ENCODE data around the gene PDCD4. TPM values are rescaled to one million over a fixed set of nuclear protein-coding genes. Genes with fewer than 3 reads are reported as not detected.

PDCD4 gene
- total and polyA plus RNA-seq, 2 of the 13 experiments (the other 11 are each of a cell fraction or from before 2014, with no cell fraction given): 22.8 to 56.2 TPM

DNA sequence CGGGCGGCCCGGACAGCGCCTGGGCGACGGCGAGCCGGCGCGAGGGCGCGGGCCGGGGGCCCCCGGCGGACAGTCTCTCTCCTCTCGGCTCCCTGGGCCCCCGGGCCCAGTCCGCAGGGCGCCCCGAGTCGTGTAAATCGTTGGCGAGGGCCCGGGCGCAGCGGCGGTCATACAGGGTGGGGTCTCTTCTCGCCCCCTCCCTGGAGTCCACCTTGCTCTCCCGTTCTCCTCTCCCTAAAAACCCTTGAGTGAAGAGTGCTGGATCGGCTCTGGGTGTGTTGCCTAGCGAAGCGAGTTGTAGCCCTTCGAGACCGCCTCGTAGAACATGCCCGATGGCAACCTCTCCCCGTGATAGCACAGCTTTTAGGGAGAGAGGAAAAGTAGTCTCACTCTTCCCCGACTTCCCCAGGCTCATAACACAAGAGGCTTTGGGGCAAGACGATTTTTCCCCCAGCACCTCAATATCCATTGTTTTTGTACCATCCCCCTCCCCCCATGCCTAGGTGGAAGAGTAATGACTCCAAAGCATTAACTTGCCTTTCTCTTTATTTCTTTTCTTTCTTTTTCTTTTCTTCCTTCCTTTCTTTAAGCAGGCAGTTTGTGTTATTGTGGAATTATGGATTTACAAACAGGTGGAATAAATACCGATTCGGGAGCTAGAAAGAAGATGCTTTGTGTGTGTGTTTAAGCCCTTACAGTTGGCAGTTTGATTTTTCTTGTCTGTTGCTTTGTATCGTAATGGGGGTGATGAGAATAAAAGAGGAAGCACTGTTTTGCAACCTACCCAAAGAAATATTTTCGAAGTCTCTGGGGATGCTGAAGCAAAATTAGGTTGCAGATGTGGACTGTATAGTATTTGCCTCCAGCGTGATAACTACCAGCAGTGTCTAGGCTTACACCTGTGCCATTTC, 48.5 kb downstream of the PDCD4 start (continued):
- TF ChIP-seq HES4 (CRISPR knock-in tag; IDR thresholded peaks at IDR 0.05; ENCODE audit: borderline replicate concordance) (0 out of 2 replicates have a peak, but pooled peaks have one; percentile 6), ASH2L (IDR thresholded peaks at IDR 0.05; ENCODE audit: insufficient read length, low read depth, low read length) (peak; percentile 69), SALL1 (CRISPR knock-in tag; IDR thresholded peaks at IDR 0.05) (peak; percentile 17; the same call in 1 of the 2 replicates), RXRB (CRISPR knock-in tag; IDR thresholded peaks at IDR 0.05; ENCODE audit: borderline replicate concordance) (no peak), ZFY (CRISPR knock-in tag; IDR thresholded peaks at IDR 0.05) (0 out of 2 replicates have a peak, but pooled peaks have one; percentile 5)
- TF ChIP-seq, protein P1, sequence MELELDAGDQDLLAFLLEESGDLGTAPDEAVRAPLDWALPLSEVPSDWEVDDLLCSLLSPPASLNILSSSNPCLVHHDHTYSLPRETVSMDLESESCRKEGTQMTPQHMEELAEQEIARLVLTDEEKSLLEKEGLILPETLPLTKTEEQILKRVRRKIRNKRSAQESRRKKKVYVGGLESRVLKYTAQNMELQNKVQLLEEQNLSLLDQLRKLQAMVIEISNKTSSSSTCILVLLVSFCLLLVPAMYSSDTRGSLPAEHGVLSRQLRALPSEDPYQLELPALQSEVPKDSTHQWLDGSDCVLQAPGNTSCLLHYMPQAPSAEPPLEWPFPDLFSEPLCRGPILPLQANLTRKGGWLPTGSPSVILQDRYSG (CRISPR knock-in tag; IDR thresholded peaks at IDR 0.05): 0 out of 2 replicates have a peak, but pooled peaks have one; percentile 32

DNA sequence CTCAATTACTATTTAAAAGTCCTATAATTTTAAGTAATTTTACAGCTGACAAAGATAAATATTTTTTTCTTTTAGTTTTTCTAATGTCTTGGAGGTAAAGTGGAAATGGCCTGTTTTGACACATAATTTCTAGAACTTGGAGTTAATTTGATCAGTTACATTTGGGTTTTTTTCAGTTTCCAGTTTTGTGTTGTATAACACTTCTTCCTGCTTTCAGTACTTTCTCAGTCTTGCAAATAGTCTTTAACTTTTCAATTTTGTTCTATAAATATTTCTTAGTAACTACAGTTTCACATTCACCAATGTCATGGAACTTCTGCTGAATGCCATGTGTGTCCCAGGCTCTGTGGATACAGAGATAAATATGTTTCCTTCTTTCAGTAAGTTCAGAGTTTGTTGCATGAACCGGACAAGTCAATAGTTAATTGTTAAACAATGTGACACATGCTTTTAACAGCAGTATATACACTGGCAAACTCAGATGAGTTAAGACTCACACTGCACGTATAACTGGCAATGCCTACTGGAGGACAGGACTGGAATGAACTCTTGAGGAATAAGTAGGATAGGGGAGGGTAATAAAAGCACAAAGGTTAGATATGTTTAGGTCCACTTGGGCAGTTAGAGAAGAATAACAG, 52.2 kb downstream of the PDCD4 start:
- POLR2A ChIA-PET: no interaction called here
- Histone ChIP-seq H3K79me2 (ENCODE audit: insufficient read depth, low read length) (peaks cover 88% of the 10 kb centered on the region), H3K4me1 (ENCODE audit: insufficient read depth, low read length) (peaks cover 38% of the 10 kb centered on the region), H3K4me2 (ENCODE audit: low read depth, low read length) (peak overlapping the region; percentile 53), H3K36me3 (replicated peaks in 1 of 2; ENCODE audit: control insufficient read depth in 1 of 2, insufficient read depth in 2 of 2, low read length in 2 of 2) (no peaks in the 10 kb centered on the region), H3K27ac (ENCODE audit: extremely low read length, insufficient read depth, low read length) (peak overlapping the region; percentile 50), H3K9ac (ENCODE audit: insufficient read depth, low read depth, low read length) (0 out of 2 replicates have a peak overlapping the region, but pooled peaks have one; percentile 23), H4K20me1 (ENCODE audit: insufficient read depth, low read length) (0 out of 2 replicates have a peak, but pooled peaks cover 8% of the 10 kb centered on the region), H3K9me3 (ENCODE audit: low read length) (no peaks in the 10 kb centered on the region), H3K27me3 (ENCODE audit: control insufficient read depth in 1 of 2, insufficient read depth in 2 of 2, low read length in 2 of 2) (no peaks in the 10 kb centered on the region), H3K4me3 (replicated peaks in 1 of 3; ENCODE audit: insufficient read depth in 1 of 3, low read depth in 2 of 3, low read length in 3 of 3) (peak overlapping the region in 1 of 3 experiments; percentile 3; a peak in 1 of 6 replicates), H2AFZ (ENCODE audit: low read length) (no peak overlapping the region)
- FAIRE-seq: peak; percentile 40
- in situ Hi-C loops (cut with HindIII; ENCODE audit: extremely low pct_ligation_motif_present, low pct_unique_long_range_greater_than_20kb): no loop called here
- CTCF ChIA-PET (ENCODE audit: low intra/inter-chr PET ratio, low total read pairs): no interaction called here
- BruUV-seq (replicated peaks): no TSS peak
- WGBS (ENCODE audit: low lambda C conversion rate): 4% methylated on average over 2 of the region's 2 CpGs
- intact Hi-C loops (cut with micrococcal nuclease; ENCODE audit: unreplicated experiment): no loop called here
- peak; percentile 67 for DNase-seq (ENCODE audit: low spot score)
- peak; percentile 41 for ATAC-seq
- TF ChIP-seq NR2F2 (IDR thresholded peaks at IDR 0.05; ENCODE audit: borderline replicate concordance, low read depth): no peak
- TF ChIP-seq RFXAP (CRISPR knock-in tag; IDR thresholded peaks at IDR 0.05; ENCODE audit: borderline replicate concordance): no peak
- TF ChIP-seq, protein P2, sequence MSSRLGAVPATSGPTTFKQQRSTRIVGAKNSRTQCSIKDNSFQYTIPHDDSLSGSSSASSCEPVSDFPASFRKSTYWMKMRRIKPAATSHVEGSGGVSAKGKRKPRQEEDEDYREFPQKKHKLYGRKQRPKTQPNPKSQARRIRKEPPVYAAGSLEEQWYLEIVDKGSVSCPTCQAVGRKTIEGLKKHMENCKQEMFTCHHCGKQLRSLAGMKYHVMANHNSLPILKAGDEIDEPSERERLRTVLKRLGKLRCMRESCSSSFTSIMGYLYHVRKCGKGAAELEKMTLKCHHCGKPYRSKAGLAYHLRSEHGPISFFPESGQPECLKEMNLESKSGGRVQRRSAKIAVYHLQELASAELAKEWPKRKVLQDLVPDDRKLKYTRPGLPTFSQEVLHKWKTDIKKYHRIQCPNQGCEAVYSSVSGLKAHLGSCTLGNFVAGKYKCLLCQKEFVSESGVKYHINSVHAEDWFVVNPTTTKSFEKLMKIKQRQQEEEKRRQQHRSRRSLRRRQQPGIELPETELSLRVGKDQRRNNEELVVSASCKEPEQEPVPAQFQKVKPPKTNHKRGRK (CRISPR knock-in tag; IDR thresholded peaks at IDR 0.05): no peak
- no peak for TF ChIP-seq ZFY (CRISPR knock-in tag; IDR thresholded peaks at IDR 0.05)
- TF ChIP-seq RAD21 (CRISPR knock-in tag; IDR thresholded peaks at IDR 0.05): no peak
- no peak for TF ChIP-seq NFYC (CRISPR knock-in tag; IDR thresholded peaks at IDR 0.05)
- no peak for TF ChIP-seq SALL2 (CRISPR knock-in tag; IDR thresholded peaks at IDR 0.05)
- TF ChIP-seq TP53 (CRISPR knock-in tag; conservative IDR thresholded peaks at IDR 0.05): no peak
- TF ChIP-seq, protein P3, sequence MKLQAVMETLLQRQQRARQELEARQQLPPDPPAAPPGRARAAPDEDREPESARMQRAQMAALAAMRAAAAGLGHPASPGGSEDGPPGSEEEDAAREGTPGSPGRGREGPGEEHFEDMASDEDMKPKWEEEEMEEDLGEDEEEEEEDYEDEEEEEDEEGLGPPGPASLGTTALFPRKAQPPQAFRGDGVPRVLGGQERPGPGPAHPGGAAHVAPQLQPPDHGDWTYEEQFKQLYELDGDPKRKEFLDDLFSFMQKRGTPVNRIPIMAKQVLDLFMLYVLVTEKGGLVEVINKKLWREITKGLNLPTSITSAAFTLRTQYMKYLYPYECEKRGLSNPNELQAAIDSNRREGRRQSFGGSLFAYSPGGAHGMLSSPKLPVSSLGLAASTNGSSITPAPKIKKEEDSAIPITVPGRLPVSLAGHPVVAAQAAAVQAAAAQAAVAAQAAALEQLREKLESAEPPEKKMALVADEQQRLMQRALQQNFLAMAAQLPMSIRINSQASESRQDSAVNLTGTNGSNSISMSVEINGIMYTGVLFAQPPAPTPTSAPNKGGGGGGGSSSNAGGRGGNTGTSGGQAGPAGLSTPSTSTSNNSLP (IDR thresholded peaks at IDR 0.05; ENCODE audit: low read depth, low read length): peak; percentile 34; the same call in 1 of the 2 replicates
- TF ChIP-seq RARA (CRISPR knock-in tag; IDR thresholded peaks at IDR 0.05): 0 out of 2 replicates have a peak, but pooled peaks have one; percentile 25
- no peak for TF ChIP-seq JDP2 (CRISPR knock-in tag; IDR thresholded peaks at IDR 0.05; ENCODE audit: borderline replicate concordance)
- peak; percentile 64; the same call in 1 of the 3 replicates for TF ChIP-seq MXI1 (IDR thresholded peaks at IDR 0.05; ENCODE audit: borderline replicate concordance, low read depth, low read length)
